Measurements from ENCODE around the gene TENM3. TPM values are rescaled to one million over a fixed set of nuclear protein-coding genes. Genes with fewer than 3 reads are reported as not detected.

TENM3 gene
- total RNA-seq, 1 donor from 2014 or later, result not detected

DNA sequence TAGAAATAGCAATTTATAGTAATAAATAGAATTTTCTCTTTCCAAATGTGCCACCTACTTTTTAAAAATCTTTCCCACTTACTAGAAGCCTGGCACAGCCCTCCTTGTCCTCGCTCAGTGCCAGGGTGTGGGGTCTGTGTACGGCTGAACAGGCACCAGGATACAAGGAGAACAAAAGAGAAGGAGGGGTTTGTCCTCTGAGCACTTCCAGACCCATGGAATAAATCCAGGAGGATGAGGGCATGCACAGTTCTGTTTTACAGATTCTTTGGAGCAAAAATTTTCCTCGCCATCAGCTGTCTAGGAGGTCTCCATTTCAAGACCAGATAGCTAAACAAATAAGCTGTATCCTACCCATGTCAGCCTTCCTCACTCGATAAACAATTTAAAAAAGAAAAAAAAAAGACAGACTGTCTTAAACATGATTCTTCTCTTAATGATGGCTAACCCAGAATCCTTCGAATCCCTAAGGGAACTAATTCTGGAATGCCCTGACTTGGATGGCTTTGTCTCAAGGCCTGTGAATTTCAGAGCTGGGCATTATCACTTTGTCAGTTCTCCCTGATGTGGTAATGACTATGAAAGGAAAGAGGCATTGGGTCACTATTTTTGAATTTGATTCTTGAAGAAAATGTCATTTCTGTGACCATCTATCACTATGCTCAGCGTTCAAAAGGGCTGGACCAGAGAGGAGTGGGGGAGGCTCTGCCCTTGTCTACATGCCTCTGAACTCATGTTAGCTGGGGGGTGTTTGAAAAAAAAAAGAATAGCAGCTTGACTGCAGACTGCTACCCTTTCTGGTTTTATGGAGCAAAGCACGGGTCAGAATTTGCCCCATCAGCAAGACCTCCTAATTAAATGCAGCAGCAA lies 523.0 kb downstream of the TENM3 start:
- Mint-ChIP-seq H3K4me1 (no peaks in the 10 kb centered on the region), H3K9me3 (no peaks in the 10 kb centered on the region), H3K4me3 (no peak overlapping the region), H3K27ac (no peak overlapping the region), H3K36me3 (ENCODE audit: low read depth) (no peaks in the 10 kb centered on the region), H3K27me3 (peaks cover 5% of the 10 kb centered on the region)
- intact Hi-C loops (cut with micrococcal nuclease), result no loop called here
- ChIA-PET POLR2A (no interaction called here), CTCF (interaction anchor here (0.7 kb wide), 1 partner anchor 1176 kb away, joined by 5 read pairs; no protein-coding TSS in a partner anchor)
- no peak for TF ChIP-seq CTCF (IDR thresholded peaks at IDR 0.05)
- ATAC-seq (ENCODE audit: low read depth), result no peak
- no peak for DNase-seq

GRCh38 chr4:182766857-182767250 lies 523.7 kb downstream of the TENM3 start:
- no peak for TF ChIP-seq CTCF (IDR thresholded peaks at IDR 0.05)
- DNase-seq, result no peak
- H3K27ac Mint-ChIP-seq, result no peak overlapping the region
- H3K4me1 Mint-ChIP-seq, result no peaks in the 10 kb centered on the region
- no peaks in the 10 kb centered on the region for H3K9me3 Mint-ChIP-seq
- no peak overlapping the region for H3K4me3 Mint-ChIP-seq
- CTCF ChIA-PET, result interaction anchor here (0.7 kb wide), 1 partner anchor 1175 kb away, joined by 5 read pairs; no protein-coding TSS in a partner anchor
- intact Hi-C loops (cut with micrococcal nuclease), result no loop called here
- H3K27me3 Mint-ChIP-seq, result peaks cover 5% of the 10 kb centered on the region
- ATAC-seq (ENCODE audit: low read depth), result no peak
- POLR2A ChIA-PET, result no interaction called here
- H3K36me3 Mint-ChIP-seq (ENCODE audit: low read depth), result no peaks in the 10 kb centered on the region

DNA sequence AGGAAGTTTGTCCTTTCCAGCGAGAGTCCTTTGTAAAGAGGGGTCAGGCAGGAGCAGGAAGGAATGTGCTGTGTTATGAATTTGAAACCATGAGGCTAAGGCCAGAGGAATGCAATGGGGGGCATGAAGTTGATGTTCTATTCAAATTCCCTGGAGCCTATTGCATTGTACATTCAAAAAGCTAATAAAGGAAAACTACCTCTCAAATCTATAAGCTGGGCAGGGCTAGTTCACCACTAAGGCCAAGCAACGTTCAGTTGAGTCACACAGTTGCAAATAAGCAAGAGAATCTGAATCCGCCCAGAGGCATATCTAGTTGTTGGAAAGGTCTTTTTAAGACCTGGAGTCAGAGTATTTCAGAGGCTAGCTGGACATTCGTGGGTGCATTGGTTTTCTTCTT lies 525.6 kb downstream of the TENM3 start:
- H3K9me3 Mint-ChIP-seq, result no peaks in the 10 kb centered on the region
- POLR2A ChIA-PET, result no interaction called here

GRCh38 chr4:182770259-182770995 lies 527.2 kb downstream of the TENM3 start:
- ChIA-PET POLR2A (no interaction called here), CTCF (no interaction called here)
- ATAC-seq (ENCODE audit: low read depth), result no peak
- H3K4me1 Mint-ChIP-seq, result no peaks in the 10 kb centered on the region
- TF ChIP-seq CTCF (IDR thresholded peaks at IDR 0.05), result no peak
- H3K27ac Mint-ChIP-seq, result no peak overlapping the region
- no peak for DNase-seq
- H3K27me3 Mint-ChIP-seq, result peaks cover 5% of the 10 kb centered on the region
- intact Hi-C loops (cut with micrococcal nuclease), result no loop called here
- H3K9me3 Mint-ChIP-seq, result no peaks in the 10 kb centered on the region
- H3K4me3 Mint-ChIP-seq, result no peak overlapping the region
- H3K36me3 Mint-ChIP-seq (ENCODE audit: low read depth), result no peaks in the 10 kb centered on the region

More for the DNA sequence above, 525.6 kb downstream of the TENM3 start:
- ATAC-seq (ENCODE audit: low read depth), result no peak
- H3K27me3 Mint-ChIP-seq, result peaks cover 5% of the 10 kb centered on the region
- no peaks in the 10 kb centered on the region for H3K4me1 Mint-ChIP-seq
- DNase-seq, result no peak
- no peak overlapping the region for H3K27ac Mint-ChIP-seq
- CTCF ChIA-PET, result no interaction called here
- H3K4me3 Mint-ChIP-seq, result no peak overlapping the region
- no peaks in the 10 kb centered on the region for H3K36me3 Mint-ChIP-seq (ENCODE audit: low read depth)
- no peak for TF ChIP-seq CTCF (IDR thresholded peaks at IDR 0.05)
- intact Hi-C loops (cut with micrococcal nuclease), result no loop called here

- TF ChIP-seq CTCF (IDR thresholded peaks at IDR 0.05), result no peak
- CTCF ChIA-PET, result no interaction called here
- intact Hi-C loops (cut with micrococcal nuclease), result no loop called here
- Mint-ChIP-seq H3K4me1 (no peaks in the 10 kb centered on the region), H3K27ac (no peak overlapping the region), H3K27me3 (peaks cover 5% of the 10 kb centered on the region), H3K36me3 (ENCODE audit: low read depth) (no peaks in the 10 kb centered on the region), H3K9me3 (no peaks in the 10 kb centered on the region), H3K4me3 (no peak overlapping the region)
- no peak for ATAC-seq (ENCODE audit: low read depth)
- DNase-seq, result no peak
- POLR2A ChIA-PET, result no interaction called here
Observed at GRCh38 chr4:182770996-182771514, 527.9 kb downstream of the TENM3 start.
